NB4 (cell line): ENCODE measurements around the gene CUL4A.

Experiments used
- POLR2A ChIP-seq: IDR thresholded peaks from 2 replicates; pipeline ENCODE4 v1.6.1; 2011; ENCODE audit warnings: mild to moderate bottlenecking; ENCODE audit not compliant: insufficient read length; ENCODE audit errors: extremely low read depth
- TF ChIP-seq, protein P1 (sequence below): IDR thresholded peaks from one replicate; pipeline ENCODE4 v1.5.1; 2012; ENCODE audit warnings: low read depth, low read length
- TF ChIP-seq, protein P2 (sequence below): IDR thresholded peaks from 2 replicates; pipeline ENCODE4 v1.6.1; 2011; ENCODE audit warnings: low read depth, low read length

DNA sequence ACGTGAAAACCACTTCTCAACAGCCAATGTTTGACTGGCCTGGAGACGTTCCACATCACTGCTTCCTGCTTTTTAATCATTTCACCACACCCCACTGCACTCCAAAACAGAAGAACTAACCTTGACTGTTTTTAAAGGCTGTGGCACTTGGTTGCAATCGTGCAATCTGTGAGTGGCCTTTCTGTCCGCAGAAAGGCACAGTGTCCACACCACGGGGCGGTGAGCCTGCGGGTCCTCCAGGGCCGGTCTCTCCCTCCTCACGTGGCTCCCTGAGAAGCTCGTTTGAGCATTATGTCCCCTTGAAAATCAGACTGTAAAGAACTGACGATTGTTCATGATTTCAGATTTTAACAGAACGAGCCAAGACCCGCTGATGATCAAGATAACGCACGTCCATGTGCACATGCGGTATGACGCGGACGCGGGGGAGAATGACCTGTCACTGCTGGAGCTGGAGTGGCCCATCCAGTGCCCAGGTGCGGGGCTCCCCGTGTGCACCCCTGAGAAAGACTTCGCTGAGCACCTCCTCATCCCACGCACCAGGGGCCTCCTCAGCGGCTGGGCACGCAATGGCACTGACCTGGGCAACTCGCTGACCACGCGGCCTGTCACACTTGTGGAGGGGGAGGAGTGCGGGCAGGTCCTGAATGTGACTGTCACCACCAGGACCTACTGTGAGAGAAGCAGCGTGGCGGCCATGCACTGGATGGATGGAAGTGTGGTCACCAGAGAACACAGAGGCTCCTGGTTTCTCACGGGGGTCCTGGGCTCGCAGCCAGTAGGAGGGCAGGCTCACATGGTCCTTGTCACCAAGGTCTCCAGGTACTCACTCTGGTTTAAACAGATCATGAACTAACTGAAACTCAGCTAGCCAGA lies 37.9 kb upstream of the CUL4A start:
- TF ChIP-seq, protein P1, sequence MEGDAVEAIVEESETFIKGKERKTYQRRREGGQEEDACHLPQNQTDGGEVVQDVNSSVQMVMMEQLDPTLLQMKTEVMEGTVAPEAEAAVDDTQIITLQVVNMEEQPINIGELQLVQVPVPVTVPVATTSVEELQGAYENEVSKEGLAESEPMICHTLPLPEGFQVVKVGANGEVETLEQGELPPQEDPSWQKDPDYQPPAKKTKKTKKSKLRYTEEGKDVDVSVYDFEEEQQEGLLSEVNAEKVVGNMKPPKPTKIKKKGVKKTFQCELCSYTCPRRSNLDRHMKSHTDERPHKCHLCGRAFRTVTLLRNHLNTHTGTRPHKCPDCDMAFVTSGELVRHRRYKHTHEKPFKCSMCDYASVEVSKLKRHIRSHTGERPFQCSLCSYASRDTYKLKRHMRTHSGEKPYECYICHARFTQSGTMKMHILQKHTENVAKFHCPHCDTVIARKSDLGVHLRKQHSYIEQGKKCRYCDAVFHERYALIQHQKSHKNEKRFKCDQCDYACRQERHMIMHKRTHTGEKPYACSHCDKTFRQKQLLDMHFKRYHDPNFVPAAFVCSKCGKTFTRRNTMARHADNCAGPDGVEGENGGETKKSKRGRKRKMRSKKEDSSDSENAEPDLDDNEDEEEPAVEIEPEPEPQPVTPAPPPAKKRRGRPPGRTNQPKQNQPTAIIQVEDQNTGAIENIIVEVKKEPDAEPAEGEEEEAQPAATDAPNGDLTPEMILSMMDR, result no peak
- no peak for TF ChIP-seq POLR2A
- TF ChIP-seq, protein P2, sequence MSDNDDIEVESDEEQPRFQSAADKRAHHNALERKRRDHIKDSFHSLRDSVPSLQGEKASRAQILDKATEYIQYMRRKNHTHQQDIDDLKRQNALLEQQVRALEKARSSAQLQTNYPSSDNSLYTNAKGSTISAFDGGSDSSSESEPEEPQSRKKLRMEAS, result no peak
